Measurements from ENCODE around the gene RNU4-1. TPM values are rescaled to one million over a fixed set of nuclear protein-coding genes. Genes with fewer than 3 reads are reported as not detected.
"Not testable (repeated sequence)": the region's sequence is repeated elsewhere in the genome, so short reads cannot be mapped to it uniquely, and the experiment has no call there.

RNU4-1 gene
- polyA plus RNA-seq, 1 donor = not detected

- DNase-seq (ENCODE audit: low read depth) = no peak
Measured at GRCh38 chr12:120258323-120258896, 34.6 kb downstream of the RNU4-1 start.

- peak; percentile 88 for DNase-seq (ENCODE audit: low read depth)
Measured at GRCh38 chr12:120257041-120257821, 35.8 kb downstream of the RNU4-1 start.

- no peak for DNase-seq (ENCODE audit: low read depth)
Measured at GRCh38 chr12:120254809-120255208, 38.2 kb downstream of the RNU4-1 start.

- DNase-seq (ENCODE audit: low read depth) = not testable (repeated sequence)
Measured at GRCh38 chr12:120253313-120253712, 39.7 kb downstream of the RNU4-1 start.

- no peak for DNase-seq (ENCODE audit: low read depth)
Measured at GRCh38 chr12:120252071-120252906, 40.7 kb downstream of the RNU4-1 start.

GRCh38 chr12:120251364-120252070, 41.5 kb downstream of the RNU4-1 start:
- not testable (repeated sequence) for DNase-seq (ENCODE audit: low read depth)

GRCh38 chr12:120249875-120250795, 42.9 kb downstream of the RNU4-1 start:
- DNase-seq (ENCODE audit: low read depth) = no peak

GRCh38 chr12:120249266-120249874, 43.7 kb downstream of the RNU4-1 start:
- DNase-seq (ENCODE audit: low read depth) = no peak

GRCh38 chr12:120247621-120248030, 45.4 kb downstream of the RNU4-1 start:
- no peak for DNase-seq (ENCODE audit: low read depth)

- DNase-seq (ENCODE audit: low read depth) = no peak
Measured at GRCh38 chr12:120247183-120247582, 45.9 kb downstream of the RNU4-1 start.

GRCh38 chr12:120246705-120247104, 46.3 kb downstream of the RNU4-1 start:
- not testable (repeated sequence) for DNase-seq (ENCODE audit: low read depth)

Other genes with a start within 250 kb of the RNU4-1 start
- gene RAB35, start 176.5 kb downstream of the RNU4-1 start, polyA plus RNA-seq (ENCODE audit: insufficient read length) = 31.5 TPM
- gene GCN1, start 98.5 kb downstream of the RNU4-1 start, polyA plus RNA-seq (ENCODE audit: insufficient read length) = 37.9 TPM
- 4,306 TPM for gene RPLP0, start 92.1 kb downstream of the RNU4-1 start, polyA plus RNA-seq (ENCODE audit: insufficient read length)
- 169 TPM for gene PXN, start 27.5 kb downstream of the RNU4-1 start, polyA plus RNA-seq (ENCODE audit: insufficient read length)
- not detected for gene RNU4-2, start 1.3 kb downstream of the RNU4-1 start, polyA plus RNA-seq (ENCODE audit: insufficient read length)
- 4.9 TPM for gene SIRT4, start 9.1 kb upstream of the RNU4-1 start, polyA plus RNA-seq (ENCODE audit: insufficient read length)
- gene PLA2G1B, start 34.5 kb upstream of the RNU4-1 start, polyA plus RNA-seq (ENCODE audit: insufficient read length) = not detected
- gene MSI1, start 75.9 kb upstream of the RNU4-1 start, polyA plus RNA-seq (ENCODE audit: insufficient read length) = 4.4 TPM
- gene COX6A1, start 144.9 kb upstream of the RNU4-1 start, polyA plus RNA-seq (ENCODE audit: insufficient read length) = 96.9 TPM
- 35.0 TPM for gene TRIAP1, start 153.1 kb upstream of the RNU4-1 start, polyA plus RNA-seq (ENCODE audit: insufficient read length)
- 15.0 TPM for gene GATC, start 153.2 kb upstream of the RNU4-1 start, polyA plus RNA-seq (ENCODE audit: insufficient read length)
- gene SRSF9, start 176.5 kb upstream of the RNU4-1 start, polyA plus RNA-seq (ENCODE audit: insufficient read length) = 84.8 TPM
- gene DYNLL1, start 202.9 kb upstream of the RNU4-1 start, polyA plus RNA-seq (ENCODE audit: insufficient read length) = 284 TPM
- gene COQ5, start 235.9 kb upstream of the RNU4-1 start, polyA plus RNA-seq (ENCODE audit: insufficient read length) = 44.8 TPM
- gene RNF10, start 241.1 kb upstream of the RNU4-1 start, polyA plus RNA-seq (ENCODE audit: insufficient read length) = 146 TPM